Measurements from ENCODE around the gene LEF1.

GRCh38 chr4:108048997-108049396, 119.7 kb downstream of the LEF1 start:
- TF ChIP-seq CTCF (IDR thresholded peaks at IDR 0.05) (no peak), ZFX (IDR thresholded peaks at IDR 0.05; ENCODE audit: borderline replicate concordance) (no peak)

Data from 22Rv1 (cell line).